Natural killer cell treated with Interleukin-12 subunit alpha and Interleukin-12 subunit beta and Interleukin-15 and Interleukin-18, amount 100 ng/mL, for 72 hours (primary cell): ENCODE data around the gene ESPNL. TPM values are rescaled to one million over a fixed set of nuclear protein-coding genes. Genes with fewer than 3 reads are reported as not detected.

Experiments used
- ATAC-seq, 2 donors: fragments of 150-1000 bp; cut with Tn5 transposase in 1 of 2; sonication (Bioruptor Pico), chemical (Tn5 transposase) in 1 of 2; 2 replicates each; pipeline ENCODE4 v1.10.0; 2021
- DNase-seq: peaks from one replicate; pipeline ENCODE4 v3.0.0; 2022; ENCODE audit warnings: low spot score
- H3K27ac Mint-ChIP-seq, 2 donors: 1 replicate in 1 of 2; 2 replicates in 1 of 2; pipeline ENCODE4 v1.8.0; 2022; ENCODE audit warnings: mixed read lengths in 2 of 2, mild to moderate bottlenecking in 1 of 2, moderate library complexity in 1 of 2
- H3K27me3 Mint-ChIP-seq, 2 donors: 1 replicate in 1 of 2; 2 replicates in 1 of 2; pipeline ENCODE4 v1.8.0; 2022; ENCODE audit warnings: mixed read lengths in 2 of 2
- H3K36me3 Mint-ChIP-seq: one replicate; pipeline ENCODE4 v1.8.0; 2022; ENCODE audit warnings: mixed read lengths
- H3K4me1 Mint-ChIP-seq, 2 donors: 1 replicate in 1 of 2; 2 replicates in 1 of 2; pipeline ENCODE4 v1.8.0; 2022; ENCODE audit warnings: low read depth in 2 of 2, mixed read lengths in 2 of 2, mild to moderate bottlenecking in 1 of 2
- H3K4me3 Mint-ChIP-seq: one replicate; pipeline ENCODE4 v1.8.0; 2022; ENCODE audit warnings: mixed read lengths
- H3K9me3 Mint-ChIP-seq: 2 replicates; pipeline ENCODE4 v1.8.0; 2022; ENCODE audit warnings: mixed read lengths
- total RNA-seq, 2 donors: library from RNA; stranded (reverse); gene quantifications; one replicate each; pipeline ENCODE4 v1.2.3, GENCODE V29; 2022

Gene ESPNL
- total RNA-seq, 2 donors from 2014 or later: 0.19 TPM; not detected in 1

DNA sequence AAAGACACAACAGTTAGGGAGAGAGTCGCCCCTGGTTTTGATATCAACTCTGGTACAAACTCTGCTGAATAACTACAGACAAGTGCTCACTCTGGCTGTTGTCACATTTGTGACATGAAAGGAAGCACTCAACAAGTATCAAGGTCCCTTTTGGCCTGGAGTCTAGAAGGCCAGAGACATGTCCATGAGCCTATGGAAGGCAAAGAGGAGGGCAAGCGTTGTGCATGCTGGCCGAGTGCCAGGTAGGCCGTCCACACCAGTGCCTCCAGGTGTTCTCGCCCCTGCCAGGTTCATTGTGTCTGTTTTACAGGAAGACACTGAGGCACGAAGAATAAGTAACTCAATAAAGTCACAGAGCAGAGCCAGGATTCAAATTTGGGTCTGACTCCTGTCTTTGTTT lies 82.2 kb downstream of the ESPNL start:
- no peaks in the 10 kb centered on the region for H3K9me3 Mint-ChIP-seq
- ATAC-seq: no peak
- no peaks in the 10 kb centered on the region for H3K27me3 Mint-ChIP-seq
- no peak overlapping the region for H3K4me3 Mint-ChIP-seq
- H3K27ac Mint-ChIP-seq: peak overlapping the region; percentile 9 to 92
- peaks cover 37% of the 10 kb centered on the region for H3K36me3 Mint-ChIP-seq
- DNase-seq: no peak
- H3K4me1 Mint-ChIP-seq: peaks cover 48 to 55% of the 10 kb centered on the region in 2 donors

Other genes with a start within 250 kb of the ESPNL start
- 1 to 10 TPM; 1.5 to 7.4 TPM for gene RAMP1, start 240.7 kb upstream of the ESPNL start, total RNA-seq
- 10 to 100 TPM; 51.3 to 78.0 TPM for gene UBE2F, start 133.3 kb upstream of the ESPNL start, total RNA-seq
- gene SCLY, start 39.3 kb upstream of the ESPNL start, total RNA-seq: 10 to 100 TPM; 46.5 to 99.5 TPM
- gene KLHL30, start 38.3 kb downstream of the ESPNL start, total RNA-seq: not detected
- gene ERFE, start 58.6 kb downstream of the ESPNL start, total RNA-seq: 1 to 10 TPM in 1 of 2 donors, under 1 TPM in 1; 0.20 to 3.8 TPM
- gene ILKAP, start 103.4 kb downstream of the ESPNL start, total RNA-seq: 10 to 100 TPM; 75.8 to 99.7 TPM
- 10 to 100 TPM in 1 of 2 donors, 1 to 10 TPM in 1; 5.7 to 11.3 TPM for gene HES6, start 139.7 kb downstream of the ESPNL start, total RNA-seq
- 10 to 100 TPM; 13.8 to 18.4 TPM for gene PER2, start 188.3 kb downstream of the ESPNL start, total RNA-seq
- gene TRAF3IP1, start 220.2 kb downstream of the ESPNL start, total RNA-seq: 10 to 100 TPM in 1 of 2 donors, 1 to 10 TPM in 1; 7.9 to 10.6 TPM